Lower lobe of right lung (tissue), 2 donors: ENCODE data around the gene OLFML3. TPM values are rescaled to one million over a fixed set of nuclear protein-coding genes. Genes with fewer than 3 reads are reported as not detected.
"Not testable (repeated sequence)": the region's sequence is repeated elsewhere in the genome, so short reads cannot be mapped to it uniquely, and the experiment has no call there.

Experiments
- ATAC-seq, 2 donors: fragments of 200-7000 bp; cut with Tn5 transposase; one replicate each; pipeline ENCODE4 v1.9.1; 2020 to 2022; ENCODE audit warnings: mild to moderate bottlenecking in 2 of 2, moderate library complexity in 2 of 2
- DNase-seq: peaks from one replicate; pipeline ENCODE4 v3.0.0-alpha.2; 2020
- H3K27ac ChIP-seq: fragments of 200-600 bp; one replicate; pipeline ENCODE4 v1.8.0; 2022
- H3K27me3 ChIP-seq: fragments of 200-600 bp; one replicate; pipeline ENCODE4 v1.8.0; 2022; ENCODE audit warnings: low read depth
- H3K36me3 ChIP-seq: fragments of 200-600 bp; one replicate; pipeline ENCODE4 v1.8.0; 2022; ENCODE audit warnings: mild to moderate bottlenecking
- H3K4me1 ChIP-seq: fragments of 200-600 bp; one replicate; pipeline ENCODE4 v1.8.0; 2022
- H3K4me3 ChIP-seq: fragments of 200-600 bp; one replicate; pipeline ENCODE4 v1.8.0; 2022; ENCODE audit warnings: mild to moderate bottlenecking
- H3K9me3 ChIP-seq: fragments of 200-600 bp; one replicate; pipeline ENCODE4 v1.8.0; 2022
- intact Hi-C: fragments of 100-400 bp; cut with DNase I; formaldehyde crosslinking; loops from one replicate; pipeline ENCODE4 v1.11.0; 2022
- total RNA-seq: library from RNA; stranded (reverse); fragmentation: NEBNext Ultra II Directional; extraction: Animal tissue kit (Norgen Biotek cat#: 25700); gene quantifications from one replicate; pipeline ENCODE4 v1.2.1, GENCODE V29; 2021
- TF ChIP-seq, protein P1 (sequence below): fragments of 200-600 bp; IDR thresholded peaks from one replicate; pipeline ENCODE4 v1.8.0; 2022; ENCODE audit warnings: antibody characterized with exemption, mild to moderate bottlenecking
- donor health status: DM: no; HTN: yes; CAD: no; lungs with severe emphysema.

Gene OLFML3
- total RNA-seq, 1 donor from 2014 or later: 38.9 TPM

DNA sequence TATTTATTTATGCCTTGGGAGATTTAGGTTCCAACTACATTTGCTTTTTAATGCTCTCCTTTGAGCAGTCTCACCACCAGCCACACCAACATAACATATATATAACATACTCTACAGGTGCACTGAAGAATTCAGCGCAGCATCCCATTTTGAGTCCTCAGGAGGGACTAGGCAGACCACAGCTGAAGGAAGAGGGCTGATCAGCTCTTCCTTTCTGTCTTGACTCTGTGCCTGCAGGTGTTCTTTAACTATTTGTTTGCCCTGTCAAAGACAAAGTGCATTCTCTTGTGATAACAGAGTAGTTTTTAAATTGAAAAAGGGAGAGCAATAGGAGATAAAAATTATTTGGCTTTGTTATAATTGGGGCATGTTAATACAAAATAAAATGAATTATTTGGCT is 33.2 kb upstream of the OLFML3 start:
- Histone ChIP-seq H3K27ac (no peak overlapping the region), H3K9me3 (no peaks in the 10 kb centered on the region), H3K4me1 (peaks cover 58% of the 10 kb centered on the region), H3K36me3 (peaks cover 13% of the 10 kb centered on the region), H3K4me3 (no peak overlapping the region), H3K27me3 (no peaks in the 10 kb centered on the region)
- ATAC-seq: no peak
- intact Hi-C loops: no loop called here
- no peak for DNase-seq
- TF ChIP-seq, protein P1, sequence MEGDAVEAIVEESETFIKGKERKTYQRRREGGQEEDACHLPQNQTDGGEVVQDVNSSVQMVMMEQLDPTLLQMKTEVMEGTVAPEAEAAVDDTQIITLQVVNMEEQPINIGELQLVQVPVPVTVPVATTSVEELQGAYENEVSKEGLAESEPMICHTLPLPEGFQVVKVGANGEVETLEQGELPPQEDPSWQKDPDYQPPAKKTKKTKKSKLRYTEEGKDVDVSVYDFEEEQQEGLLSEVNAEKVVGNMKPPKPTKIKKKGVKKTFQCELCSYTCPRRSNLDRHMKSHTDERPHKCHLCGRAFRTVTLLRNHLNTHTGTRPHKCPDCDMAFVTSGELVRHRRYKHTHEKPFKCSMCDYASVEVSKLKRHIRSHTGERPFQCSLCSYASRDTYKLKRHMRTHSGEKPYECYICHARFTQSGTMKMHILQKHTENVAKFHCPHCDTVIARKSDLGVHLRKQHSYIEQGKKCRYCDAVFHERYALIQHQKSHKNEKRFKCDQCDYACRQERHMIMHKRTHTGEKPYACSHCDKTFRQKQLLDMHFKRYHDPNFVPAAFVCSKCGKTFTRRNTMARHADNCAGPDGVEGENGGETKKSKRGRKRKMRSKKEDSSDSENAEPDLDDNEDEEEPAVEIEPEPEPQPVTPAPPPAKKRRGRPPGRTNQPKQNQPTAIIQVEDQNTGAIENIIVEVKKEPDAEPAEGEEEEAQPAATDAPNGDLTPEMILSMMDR: no peak

DNA sequence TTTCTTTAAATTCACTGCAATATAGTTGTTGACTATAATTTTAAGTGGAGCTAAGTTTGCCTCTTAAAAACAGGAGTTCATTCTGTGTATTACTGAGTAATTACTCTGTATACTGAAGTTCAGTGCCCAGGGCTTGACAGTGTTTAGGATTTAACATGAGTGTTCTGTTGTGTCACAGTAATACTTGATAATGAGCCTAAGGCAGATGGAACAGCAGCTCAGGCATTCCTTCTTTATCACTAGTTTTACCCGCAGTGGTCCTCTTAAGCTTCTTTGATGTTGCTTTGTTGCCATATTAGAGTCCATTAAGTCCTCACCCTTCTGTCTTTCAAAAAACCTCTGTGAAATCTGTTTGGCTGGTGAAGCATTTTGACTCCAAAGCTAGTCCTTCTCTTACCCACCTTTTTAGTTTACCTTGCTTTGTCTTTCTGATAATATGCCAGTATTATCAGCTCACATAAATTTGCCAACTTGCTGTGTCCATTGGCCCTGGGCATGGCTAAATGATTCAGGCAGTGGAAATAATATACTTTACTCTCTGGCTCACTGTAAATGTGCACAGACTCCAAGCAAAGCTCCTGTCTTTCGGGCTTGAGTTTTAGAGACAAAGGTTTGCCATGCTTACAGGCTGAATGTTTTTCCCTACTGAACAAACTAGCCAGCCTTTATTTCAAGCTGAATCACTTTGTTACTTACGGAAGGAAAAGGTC is 32.4 kb upstream of the OLFML3 start:
- no peaks in the 10 kb centered on the region for H3K9me3 ChIP-seq
- ATAC-seq (peak in 1 of 2 donors; percentile 27), DNase-seq (no peak)
- peak overlapping the region; percentile 48 for H3K27ac ChIP-seq
- intact Hi-C loops: no loop called here
- H3K4me3 ChIP-seq: no peak overlapping the region
- no peaks in the 10 kb centered on the region for H3K27me3 ChIP-seq
- TF ChIP-seq, protein P1: no peak
- H3K36me3 ChIP-seq: peaks cover 5% of the 10 kb centered on the region
- H3K4me1 ChIP-seq: peaks cover 58% of the 10 kb centered on the region

GRCh38 chr1:113947388-113948107 is 31.7 kb upstream of the OLFML3 start:
- Histone ChIP-seq H3K36me3 (no peaks in the 10 kb centered on the region), H3K4me1 (peaks cover 53% of the 10 kb centered on the region), H3K9me3 (no peaks in the 10 kb centered on the region), H3K27ac (peak overlapping the region; percentile 48), H3K27me3 (no peaks in the 10 kb centered on the region), H3K4me3 (no peak overlapping the region)
- TF ChIP-seq, protein P1: no peak
- ATAC-seq: peak in 1 of 2 donors; percentile 23
- intact Hi-C loops: no loop called here
- DNase-seq: no peak

GRCh38 chr1:113948151-113948550 is 31.1 kb upstream of the OLFML3 start:
- Histone ChIP-seq H3K4me1 (peaks cover 50% of the 10 kb centered on the region), H3K27ac (peak overlapping the region; percentile 48)
- H3K36me3 ChIP-seq, DNase-seq, H3K27me3 ChIP-seq, H3K9me3 ChIP-seq, intact Hi-C loops, H3K4me3 ChIP-seq: not testable (repeated sequence)
- peak; percentile 34 to 61 for ATAC-seq

DNA sequence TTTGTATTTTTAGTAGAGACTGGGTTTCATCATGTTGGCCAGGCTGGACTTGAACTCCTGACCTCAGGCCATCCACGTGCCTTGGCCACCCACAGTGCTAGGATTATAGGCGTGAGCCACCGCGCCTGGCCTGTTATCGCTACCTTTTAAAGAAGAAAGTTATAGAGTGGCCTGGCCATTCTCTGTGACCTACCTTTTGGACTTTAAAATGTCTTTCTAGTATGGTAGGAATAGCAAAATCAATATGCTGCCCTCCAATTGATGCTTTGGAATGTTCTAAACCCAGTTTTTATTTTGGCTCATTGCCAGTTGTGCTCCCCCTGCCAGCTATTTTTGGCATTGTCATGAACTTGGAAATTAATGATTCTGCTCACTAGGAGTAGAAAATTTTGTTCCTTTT is 30.3 kb upstream of the OLFML3 start:
- TF ChIP-seq, protein P1: peak; percentile 25
- H3K9me3 ChIP-seq: no peaks in the 10 kb centered on the region
- peaks cover 7% of the 10 kb centered on the region for H3K36me3 ChIP-seq
- intact Hi-C loops: no loop called here
- H3K4me1 ChIP-seq: peaks cover 50% of the 10 kb centered on the region
- ATAC-seq (no peak), DNase-seq (no peak)
- no peaks in the 10 kb centered on the region for H3K27me3 ChIP-seq
- no peak overlapping the region for H3K27ac ChIP-seq
- H3K4me3 ChIP-seq: no peak overlapping the region

GRCh38 chr1:113950908-113951307 is 28.4 kb upstream of the OLFML3 start:
- no peak overlapping the region for H3K4me3 ChIP-seq
- H3K9me3 ChIP-seq: no peaks in the 10 kb centered on the region
- ATAC-seq: no peak
- H3K27ac ChIP-seq: no peak overlapping the region
- intact Hi-C loops: no loop called here
- peaks cover 48% of the 10 kb centered on the region for H3K4me1 ChIP-seq
- DNase-seq: no peak
- no peaks in the 10 kb centered on the region for H3K27me3 ChIP-seq
- peaks cover 26% of the 10 kb centered on the region for H3K36me3 ChIP-seq
- TF ChIP-seq, protein P1: no peak
